ENCODE results near the gene LRRC1. TPM values are rescaled to one million over a fixed set of nuclear protein-coding genes. Genes with fewer than 3 reads are reported as not detected.

Gene LRRC1
- total and polyA plus RNA-seq, 2 of the 8 experiments (the other 6 are each of a cell fraction or from before 2014, with no cell fraction given): 6.7 to 15.9 TPM

GRCh38 chr6:53924821-53925422 is 130.1 kb downstream of the LRRC1 start:
- Histone ChIP-seq H3K18ac (ENCODE audit: extremely low read depth, low read length) (no peak overlapping the region), H4K91ac (replicated peaks; ENCODE audit: insufficient read length, low read length) (no peak overlapping the region), H4K8ac (ENCODE audit: extremely low read depth, insufficient read depth, low read length) (no peak overlapping the region), H3K4me1 (replicated peaks in 1 of 4; ENCODE audit: control insufficient read depth in 3 of 4, insufficient read depth in 4 of 4, low read length in 3 of 4) (peaks cover 0 to 8% (median 2%) of the 10 kb centered on the region in 4 experiments; a peak in 3 of 7 replicates), H4K20me1 (replicated peaks in 1 of 2; ENCODE audit: control insufficient read depth in 1 of 2, insufficient read depth in 2 of 2, low read length in 2 of 2) (no peaks in the 10 kb centered on the region), H3K23ac (ENCODE audit: insufficient read length) (no peak overlapping the region), H3K36me3 (ENCODE audit: control insufficient read depth in 2 of 4, insufficient read depth in 4 of 4, low read length in 3 of 4) (no peaks in the 10 kb centered on the region; a peak in 1 of 8 replicates), H3K9me3 (ENCODE audit: insufficient read depth in 2 of 2, low read depth in 1 of 2, low read length in 1 of 2) (peaks cover 3 to 8% of the 10 kb centered on the region in 2 experiments; a peak in 2 of 4 replicates), H3K4me3 (ENCODE audit: extremely low read depth in 1 of 4, insufficient read depth in 2 of 4, low read depth in 3 of 4, low read length in 4 of 4) (no peak overlapping the region), H3K79me2 (ENCODE audit: control insufficient read depth in 1 of 2, insufficient read depth in 2 of 2, low read length in 2 of 2) (no peaks in the 10 kb centered on the region), H2BK15ac (ENCODE audit: low read length) (no peak overlapping the region), H2BK20ac (ENCODE audit: low read length) (no peak overlapping the region), H3K79me1 (ENCODE audit: low read depth, low read length) (no peaks in the 10 kb centered on the region), H3K27me3 (replicated peaks in 1 of 4; ENCODE audit: control insufficient read depth in 3 of 4, extremely low read depth in 1 of 4, insufficient read depth in 3 of 4, low read length in 3 of 4) (no peaks in the 10 kb centered on the region), H3K23me2 (ENCODE audit: low read depth, low read length) (no peaks in the 10 kb centered on the region), H3K56ac (replicated peaks; ENCODE audit: insufficient read length, low read depth, low read length) (no peak overlapping the region), H2BK120ac (replicated peaks; ENCODE audit: low read depth, low read length) (no peak overlapping the region), H2AFZ (ENCODE audit: low read length) (no peak overlapping the region), H3K4me2 (ENCODE audit: insufficient read depth in 1 of 2, low read depth in 2 of 2, low read length in 2 of 2) (no peak overlapping the region), H3K9ac (replicated peaks in 1 of 4; ENCODE audit: extremely low read depth in 1 of 4, low read depth in 3 of 4, low read length in 3 of 4) (no peak overlapping the region), H2AK5ac (ENCODE audit: low read depth, low read length) (no peak overlapping the region), H3K27ac (ENCODE audit: low read depth, low read length) (no peak overlapping the region), H2BK5ac (ENCODE audit: low read depth, low read length) (no peak overlapping the region), H3K4ac (replicated peaks; ENCODE audit: insufficient read length, low read depth, low read length) (no peak overlapping the region), H2BK12ac (ENCODE audit: low read depth, low read length) (no peak overlapping the region), H4K5ac (ENCODE audit: insufficient read length, low read depth, low read length) (no peak overlapping the region), H3K14ac (ENCODE audit: insufficient read length) (no peak overlapping the region)
- DNase-seq (ENCODE audit: low read depth in 1 of 2, low spot score in 2 of 2): no peak
- TF ChIP-seq, protein P1, sequence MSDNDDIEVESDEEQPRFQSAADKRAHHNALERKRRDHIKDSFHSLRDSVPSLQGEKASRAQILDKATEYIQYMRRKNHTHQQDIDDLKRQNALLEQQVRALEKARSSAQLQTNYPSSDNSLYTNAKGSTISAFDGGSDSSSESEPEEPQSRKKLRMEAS (IDR thresholded peaks at IDR 0.05): no peak
- TF ChIP-seq HDAC6 (IDR thresholded peaks at IDR 0.05; ENCODE audit: low read depth, low read length) (no peak), HDAC2 (IDR thresholded peaks at IDR 0.05; ENCODE audit: borderline replicate concordance in 1 of 2, low read depth in 2 of 2, low read length in 2 of 2) (no peak)
- 84% methylated on average over 4 of the region's 7 CpGs; no CpG with 5 or more reads in 1 of the 2 experiments for WGBS, 2 experiments (ENCODE audit: extremely low coverage in 1 of 2, insufficient coverage in 1 of 2, insufficient read length in 1 of 2, insufficient replicate concordance in 2 of 2, low coverage in 1 of 2, low lambda C conversion rate in 2 of 2, missing lambda C conversion rate in 1 of 2)
- CTCF ChIA-PET (ENCODE audit: partially characterized antibody): no interaction called here
- no peak for FAIRE-seq
- POLR2A ChIA-PET (ENCODE audit: partially characterized antibody): no interaction called here
